ENCODE data around the gene CEACAM16.
A peak's percentile ranks its signal among the peaks of the same experiment; 100 is the strongest.

The CEACAM16 gene

DNA sequence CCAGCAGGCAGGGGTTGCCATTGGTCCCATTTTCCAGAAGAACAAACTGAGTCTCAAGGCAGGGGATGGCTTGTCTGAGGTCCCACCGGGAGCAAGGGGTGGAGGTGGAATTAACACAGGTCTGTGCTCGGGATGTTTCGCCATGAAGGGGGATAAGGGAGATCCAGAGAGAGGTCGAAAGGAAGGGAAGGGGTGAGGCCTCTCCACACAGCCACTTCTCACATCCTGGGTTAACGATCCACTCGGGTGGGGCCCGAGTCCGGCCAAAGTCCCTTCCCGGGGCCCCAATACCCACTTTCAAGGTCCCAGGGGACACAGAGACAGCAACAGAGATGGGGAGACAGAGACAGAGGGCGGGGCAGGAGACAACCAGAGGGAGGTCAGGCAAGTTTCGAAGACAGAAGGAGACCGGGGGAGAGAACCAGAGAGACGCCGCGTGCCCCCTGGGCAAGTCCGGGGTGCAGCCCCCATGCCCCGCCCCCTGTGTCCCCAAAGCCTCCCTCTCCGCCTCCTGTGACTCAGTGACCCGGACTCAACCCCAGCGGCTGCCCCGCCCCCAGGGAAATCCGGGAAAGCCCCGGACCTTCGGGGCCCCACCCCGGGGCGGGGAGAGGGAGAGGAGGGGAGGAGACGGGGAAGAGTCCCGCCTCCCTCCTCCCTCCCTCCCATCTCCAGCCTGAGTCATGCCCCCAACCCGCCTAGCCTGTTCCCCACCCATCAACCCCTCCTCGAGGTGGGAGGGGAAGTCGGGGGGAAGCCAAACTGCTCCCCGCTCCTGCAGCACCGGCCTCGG, 48.2 kb downstream of the CEACAM16 start:
- DNase-seq: peak; percentile 75

DNA sequence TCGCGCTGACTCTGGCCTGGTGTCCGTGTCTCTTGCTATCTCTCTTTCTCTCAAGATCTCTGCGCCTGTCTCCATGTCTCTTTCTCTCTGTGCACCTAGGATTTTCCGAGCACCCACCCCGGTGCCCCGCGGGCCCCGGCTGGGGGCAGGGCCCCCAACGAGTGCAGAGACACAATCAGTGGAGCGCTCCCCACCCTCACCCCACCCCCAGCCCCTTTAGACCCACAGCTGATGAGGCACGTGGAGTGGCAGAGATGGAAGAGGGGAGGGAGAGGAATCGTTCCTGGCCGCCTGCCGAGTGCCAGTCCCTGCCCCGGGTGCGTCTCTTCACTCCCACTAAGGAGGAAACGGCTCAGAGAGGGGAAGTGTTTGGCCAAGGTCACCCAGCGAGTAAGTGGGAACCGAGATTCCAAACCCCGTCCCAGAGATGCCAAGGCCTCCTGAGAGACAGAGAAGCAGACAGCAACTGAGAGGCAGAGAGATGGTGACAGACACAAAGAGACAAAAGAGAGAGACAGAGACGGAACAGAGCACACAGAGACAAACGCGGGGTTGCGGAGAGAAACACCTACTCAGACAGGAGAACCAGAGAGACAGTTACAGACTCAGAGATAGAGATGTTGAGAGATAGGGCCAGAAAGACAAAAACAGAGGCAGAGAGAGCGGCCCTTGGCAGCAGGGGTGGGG, 48.9 kb downstream of the CEACAM16 start:
- DNase-seq: peak; percentile 63

DNA sequence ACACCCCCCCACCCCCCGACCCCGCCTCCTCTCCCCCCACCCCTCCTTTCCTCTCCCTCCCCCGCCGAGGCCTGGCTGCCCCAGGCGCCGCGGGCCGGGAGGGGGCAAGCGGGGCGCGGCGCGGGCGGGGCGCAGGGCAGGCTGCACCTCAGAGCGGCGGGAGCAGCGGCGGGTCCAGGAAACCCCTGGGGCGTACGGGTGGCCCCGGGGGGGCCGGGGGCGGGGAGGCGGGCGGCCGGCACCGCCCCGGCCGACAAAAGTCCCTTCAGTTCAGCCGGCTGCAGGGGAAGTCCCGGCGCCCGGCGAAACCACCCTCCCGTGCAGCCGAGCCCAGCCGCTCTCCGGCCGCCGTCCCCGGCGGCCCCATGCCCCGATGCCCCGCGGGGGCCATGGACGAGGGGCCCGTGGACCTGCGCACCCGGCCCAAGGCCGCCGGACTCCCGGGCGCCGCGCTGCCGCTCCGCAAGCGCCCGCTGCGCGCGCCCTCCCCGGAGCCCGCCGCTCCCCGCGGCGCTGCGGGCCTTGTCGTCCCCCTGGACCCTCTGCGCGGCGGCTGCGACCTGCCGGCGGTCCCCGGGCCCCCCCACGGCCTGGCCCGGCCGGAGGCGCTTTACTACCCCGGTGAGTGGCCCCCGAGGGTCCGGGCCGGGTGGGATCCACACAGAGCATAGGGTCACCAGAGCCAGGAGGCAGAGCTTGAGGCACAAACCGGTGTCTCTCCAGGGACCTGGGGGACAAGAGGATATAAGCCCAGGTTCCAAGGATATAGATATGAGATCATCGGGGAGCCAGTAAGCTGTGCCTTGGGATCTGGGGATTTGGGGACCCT, 49.7 kb downstream of the CEACAM16 start, which contains the start of gene BCL3:
Gene BCL3 (plus strand): TSS at position 283 of the 829 bp plus-strand sequence. CDS start 83 bp downstream, at position 366.
- DNase-seq: no peak

DNA sequence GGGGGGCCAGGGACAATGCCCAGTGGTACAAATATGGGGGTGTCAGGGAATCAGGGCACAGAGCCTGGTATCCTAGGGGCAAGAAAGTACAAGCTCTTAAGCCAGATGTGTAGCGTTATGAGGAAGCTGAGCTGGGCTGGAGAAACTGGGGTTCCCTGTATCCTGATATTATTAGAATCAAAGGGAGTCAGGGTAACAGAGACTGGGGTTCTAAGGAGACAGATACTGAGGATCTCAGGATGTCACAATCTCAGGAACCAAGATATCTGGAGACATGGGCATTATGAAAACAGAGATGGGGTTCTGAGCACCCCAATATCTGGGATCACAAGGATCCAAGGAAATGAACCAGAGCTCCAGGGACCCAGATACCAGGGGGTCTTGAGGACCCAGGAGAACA, 50.3 kb downstream of the CEACAM16 start:
- DNase-seq: no peak

DNA sequence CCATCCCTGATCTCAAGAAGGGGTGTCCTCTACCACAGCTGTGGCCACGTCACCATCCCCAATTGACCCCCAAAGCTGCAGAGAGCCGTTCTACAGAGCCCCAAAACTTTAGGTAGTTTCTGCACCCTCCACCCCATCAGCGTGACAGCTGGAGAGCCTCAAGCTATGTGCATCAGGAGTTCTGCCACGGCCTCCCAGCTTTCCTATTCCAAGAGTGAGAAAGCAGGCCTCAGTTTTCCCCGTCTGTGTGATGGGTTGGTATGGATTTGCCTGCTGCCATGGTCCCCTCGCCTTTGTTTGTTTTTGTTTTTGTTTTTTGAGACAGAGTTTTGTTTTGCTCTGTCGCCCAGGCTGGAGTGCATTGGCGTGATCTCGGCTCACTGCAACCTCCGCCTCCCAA, 51.0 kb downstream of the CEACAM16 start:
- no peak for DNase-seq

DNA sequence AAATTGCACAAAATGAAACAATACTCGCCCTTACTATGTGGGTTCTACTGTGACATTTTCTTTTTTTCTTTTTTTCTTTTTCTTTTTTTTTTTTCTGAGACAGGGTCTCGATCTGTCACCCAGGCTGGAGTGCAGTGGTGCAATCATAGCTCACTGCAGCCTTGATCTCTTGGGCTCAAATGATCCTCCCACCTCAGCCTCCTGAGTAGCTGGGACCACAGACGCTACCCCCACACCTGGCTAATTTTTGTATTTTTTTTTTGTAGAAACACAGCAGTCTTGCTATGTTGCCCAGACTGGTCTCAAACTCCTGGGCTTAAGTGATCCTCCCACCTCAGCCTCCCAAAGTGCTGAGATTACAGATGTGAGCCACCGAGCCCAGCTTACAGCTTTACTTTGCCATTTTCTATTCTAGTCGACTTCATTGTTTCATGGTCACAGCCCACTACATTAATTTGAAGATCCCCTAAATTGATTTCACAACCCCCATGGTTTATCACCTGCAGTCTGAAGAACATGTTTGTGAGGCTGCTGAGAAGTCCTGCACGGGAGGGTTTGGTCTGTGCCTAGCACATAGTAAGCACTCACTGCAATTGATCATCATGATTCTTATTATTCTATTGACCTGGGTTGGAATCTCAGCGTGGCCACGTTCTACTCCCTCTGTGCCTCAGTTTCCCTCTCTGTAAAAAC, 53.3 kb downstream of the CEACAM16 start:
- DNase-seq: no peak

DNA sequence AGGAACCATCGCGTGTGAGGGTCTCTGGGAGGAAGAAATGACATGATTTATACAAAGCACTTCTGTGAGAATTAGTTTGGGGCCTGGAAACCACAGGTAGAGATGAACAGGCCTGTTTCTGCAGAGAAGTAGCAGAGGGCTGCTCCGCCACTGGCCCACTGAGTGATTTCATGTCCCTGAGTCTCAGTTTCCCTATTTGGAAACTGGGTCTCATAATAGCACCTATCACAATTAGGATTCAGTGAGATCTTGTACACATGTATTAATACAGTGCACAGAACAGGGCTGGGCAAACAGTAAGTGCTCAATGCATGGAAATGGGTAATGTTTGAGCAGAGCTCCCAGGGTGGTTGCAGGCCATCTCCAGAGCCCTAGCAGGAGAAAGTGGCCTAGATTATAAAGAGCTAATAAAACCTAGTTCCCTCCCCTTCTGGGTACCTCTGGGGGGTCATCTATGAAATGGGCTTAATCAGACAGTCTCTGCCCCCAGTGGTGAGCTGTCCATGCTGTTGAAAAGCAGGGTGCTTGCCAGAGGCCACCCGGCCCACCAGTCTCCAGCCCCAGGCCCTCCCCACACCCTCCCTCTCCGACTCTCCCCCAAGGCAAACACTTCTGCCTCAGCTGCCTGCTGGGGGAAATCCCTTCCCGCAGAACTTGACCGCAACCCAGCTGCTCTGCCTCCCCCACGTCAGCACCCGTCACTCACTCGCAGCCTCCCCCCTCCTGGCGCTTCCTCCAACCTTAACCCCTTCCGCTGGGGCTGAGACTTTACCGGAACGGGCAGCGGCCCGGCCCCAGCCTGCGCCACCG, 54.1 kb downstream of the CEACAM16 start:
- DNase-seq: peak; percentile 78

DNA sequence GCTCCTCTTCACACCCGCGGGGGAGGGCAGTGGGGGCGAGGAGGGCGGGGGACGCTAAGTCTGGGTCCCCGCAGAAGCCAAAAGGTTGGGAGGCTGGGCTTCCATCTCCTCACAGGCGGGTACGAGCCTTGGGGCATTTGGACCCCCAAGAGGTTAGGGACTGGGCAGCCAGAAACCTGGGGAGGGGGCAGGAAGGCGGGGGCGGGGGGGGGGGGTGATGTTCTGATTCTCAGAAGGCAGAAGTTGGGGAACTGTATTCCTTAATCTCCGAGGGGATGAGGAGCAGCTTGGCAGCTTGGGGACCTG, 54.6 kb downstream of the CEACAM16 start:
- no peak for DNase-seq

DNA sequence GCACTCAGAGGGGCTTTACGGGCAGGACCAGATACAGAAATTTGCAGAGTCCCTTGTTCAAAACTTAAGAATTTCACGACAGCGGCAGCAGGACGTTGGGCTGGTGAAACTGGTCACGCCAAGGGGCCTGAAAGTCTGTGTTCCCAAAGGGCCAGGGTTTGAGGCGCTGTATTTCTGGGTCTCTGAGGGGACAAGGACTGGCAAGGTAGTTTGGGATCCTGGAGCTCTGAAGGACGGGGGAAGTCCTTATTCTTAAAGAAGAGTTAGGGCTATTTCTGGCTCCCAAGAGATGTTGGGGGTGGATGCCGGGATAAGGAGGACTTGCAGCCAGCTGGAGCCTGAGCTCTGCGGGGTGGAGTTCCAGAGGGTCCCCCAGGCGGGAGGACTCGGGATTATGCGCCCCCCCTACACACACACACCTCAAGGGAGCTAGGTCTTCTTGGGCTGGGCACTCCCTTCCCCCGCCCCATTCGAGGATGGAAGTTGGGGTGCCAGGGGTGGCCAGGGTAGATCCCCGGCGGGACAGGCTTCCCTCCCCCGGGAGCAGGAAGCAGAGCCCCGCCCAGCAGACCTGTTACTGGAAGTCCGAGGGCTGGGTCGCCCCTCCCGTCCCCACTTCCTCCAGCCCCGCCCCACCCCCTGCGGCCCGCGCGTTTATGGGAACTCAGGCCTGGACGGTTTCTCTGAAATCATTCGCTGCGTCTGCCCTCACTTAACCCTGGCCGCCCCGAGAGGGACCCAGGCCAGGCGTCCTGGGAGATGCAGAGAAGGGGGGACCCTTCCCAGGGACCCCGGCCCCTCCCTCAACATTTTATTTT, 55.2 kb downstream of the CEACAM16 start:
- no peak for DNase-seq

DNA sequence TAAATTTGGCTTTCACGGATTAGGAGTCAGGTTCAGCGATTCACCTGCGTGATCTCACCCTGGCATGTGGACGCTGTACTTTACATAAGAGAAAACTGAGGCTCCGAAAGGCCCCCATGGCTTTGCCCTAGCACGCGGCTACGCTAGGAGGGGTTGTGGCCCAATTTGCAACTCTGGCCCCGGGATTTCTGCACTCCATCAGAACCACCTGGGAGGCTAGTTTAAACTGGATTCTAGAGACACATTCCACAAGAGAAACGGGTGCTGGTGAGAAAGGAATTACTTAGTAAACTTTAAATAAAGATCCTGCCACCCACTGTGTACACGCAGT, 55.8 kb downstream of the CEACAM16 start:
- DNase-seq: no peak

DNA sequence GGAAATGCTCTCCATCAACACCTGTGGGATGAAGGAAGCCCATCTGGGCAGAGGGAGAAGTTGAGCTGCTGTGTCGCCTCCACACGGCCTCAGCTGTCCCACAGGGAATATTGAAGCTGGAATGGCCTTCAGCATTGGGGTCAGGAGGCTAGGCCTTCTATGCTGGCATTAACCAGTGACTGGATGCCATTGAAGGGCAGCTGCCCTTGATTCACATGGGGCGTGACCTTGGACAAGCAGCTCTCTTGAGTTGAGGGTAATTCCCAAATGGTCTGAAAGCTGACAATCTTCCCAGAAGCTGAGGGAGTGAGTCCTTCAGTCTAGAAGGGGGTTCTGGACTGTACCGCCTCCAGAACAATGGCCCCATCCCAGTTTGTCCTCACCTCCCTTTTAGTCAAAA, 56.3 kb downstream of the CEACAM16 start:
- DNase-seq: no peak

DNA sequence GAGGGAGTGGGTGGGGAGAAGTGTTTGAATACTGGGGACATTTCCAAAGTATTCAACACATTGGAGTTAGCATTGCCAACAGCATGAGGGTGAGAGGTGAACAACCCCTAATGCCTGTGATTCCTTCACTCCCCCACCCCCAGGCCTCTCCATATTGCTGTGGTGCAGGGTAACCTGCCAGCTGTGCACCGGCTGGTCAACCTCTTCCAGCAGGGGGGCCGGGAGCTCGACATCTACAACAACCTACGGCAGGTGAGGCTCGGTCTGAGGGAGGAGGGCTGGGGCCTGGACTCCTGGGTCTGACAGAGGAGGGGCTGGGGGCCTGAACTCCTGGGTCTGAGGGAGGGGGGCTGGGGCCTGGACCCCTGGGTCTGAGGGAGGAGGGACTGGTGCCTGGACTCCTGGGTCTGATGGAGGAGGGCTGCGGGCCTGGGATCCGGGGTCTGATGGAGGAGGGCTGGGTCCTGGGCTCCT, 57.2 kb downstream of the CEACAM16 start:
- DNase-seq: no peak

DNA sequence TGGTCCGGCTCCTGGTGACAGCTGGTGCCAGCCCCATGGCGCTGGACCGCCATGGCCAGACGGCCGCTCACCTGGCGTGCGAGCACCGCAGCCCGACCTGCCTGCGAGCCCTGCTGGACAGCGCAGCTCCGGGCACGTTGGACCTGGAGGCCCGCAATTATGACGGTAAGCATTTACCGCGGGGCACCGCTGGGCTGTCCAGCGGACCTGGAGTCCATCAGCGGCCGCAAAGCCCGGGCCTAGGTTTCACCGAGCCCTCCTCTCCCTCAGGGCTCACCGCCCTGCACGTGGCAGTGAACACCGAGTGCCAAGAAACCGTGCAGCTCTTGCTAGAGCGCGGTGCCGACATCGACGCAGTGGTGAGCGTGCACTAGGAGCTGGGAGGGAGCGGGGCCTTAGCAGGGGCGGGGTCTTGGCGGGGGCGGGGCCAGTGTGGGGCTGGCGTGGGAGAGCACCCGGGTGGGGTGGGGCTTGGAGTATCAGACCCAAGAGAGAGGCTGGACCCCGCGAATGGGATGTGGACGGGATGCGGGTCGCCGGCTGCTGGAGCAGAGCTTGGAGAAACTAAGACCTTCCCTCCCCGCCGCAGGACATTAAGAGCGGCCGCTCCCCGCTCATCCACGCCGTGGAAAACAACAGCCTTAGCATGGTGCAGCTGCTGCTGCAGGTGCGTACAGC, 58.2 kb downstream of the CEACAM16 start:
- peak; percentile 74 for DNase-seq

DNA sequence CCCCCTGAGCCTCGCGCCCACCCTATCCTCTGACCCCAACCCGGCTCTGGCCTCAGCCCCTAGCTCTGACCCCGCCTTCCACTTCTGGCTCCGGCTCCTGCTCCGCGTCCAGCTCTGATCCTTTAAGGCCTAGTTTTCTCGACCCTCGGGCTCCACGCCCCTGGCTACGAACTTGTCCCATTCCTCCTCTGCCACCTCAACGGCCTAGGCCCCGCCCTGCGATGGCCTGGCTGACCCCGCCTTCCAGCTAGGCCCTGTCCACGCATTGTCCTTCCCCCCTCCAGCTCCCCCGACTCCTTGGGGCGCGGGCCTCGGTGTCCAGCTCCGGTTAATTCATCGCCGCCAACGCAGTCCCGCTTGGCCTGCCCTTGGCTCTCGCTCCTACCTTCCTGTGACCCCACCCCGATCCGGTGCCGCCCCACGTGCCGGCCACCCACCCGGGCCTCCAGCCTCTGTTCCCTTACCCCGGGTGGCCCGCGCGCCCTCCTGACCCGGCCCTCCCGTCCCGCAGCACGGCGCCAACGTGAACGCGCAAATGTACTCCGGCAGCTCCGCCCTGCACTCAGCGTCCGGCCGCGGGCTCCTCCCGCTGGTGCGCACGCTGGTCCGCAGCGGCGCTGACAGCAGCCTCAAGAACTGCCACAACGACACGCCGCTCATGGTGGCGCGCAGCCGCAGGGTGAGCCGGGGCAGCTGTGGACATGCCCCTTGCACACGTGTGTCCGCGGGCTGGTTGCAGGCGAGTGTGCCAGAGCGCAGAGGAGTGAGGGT, 59.0 kb downstream of the CEACAM16 start:
- peak; percentile 85 for DNase-seq

DNA sequence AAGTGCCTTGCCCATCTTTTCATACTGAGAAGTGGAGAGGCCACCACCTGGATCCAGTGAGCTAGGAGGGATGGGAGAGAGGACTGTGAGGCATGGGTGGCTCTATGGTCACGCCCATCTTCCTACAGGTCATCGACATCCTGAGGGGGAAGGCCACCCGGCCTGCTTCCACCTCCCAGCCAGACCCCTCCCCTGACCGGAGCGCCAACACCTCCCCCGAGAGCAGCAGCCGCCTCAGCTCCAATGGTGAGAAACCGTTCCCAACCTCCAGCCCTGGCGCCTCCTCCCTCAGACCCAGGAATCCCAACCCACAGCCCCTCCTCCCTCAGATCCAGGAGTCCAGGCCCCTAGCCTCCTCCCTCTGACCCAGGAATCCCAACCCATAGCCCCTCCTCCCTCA, 59.6 kb downstream of the CEACAM16 start:
- DNase-seq: peak; percentile 46

DNA sequence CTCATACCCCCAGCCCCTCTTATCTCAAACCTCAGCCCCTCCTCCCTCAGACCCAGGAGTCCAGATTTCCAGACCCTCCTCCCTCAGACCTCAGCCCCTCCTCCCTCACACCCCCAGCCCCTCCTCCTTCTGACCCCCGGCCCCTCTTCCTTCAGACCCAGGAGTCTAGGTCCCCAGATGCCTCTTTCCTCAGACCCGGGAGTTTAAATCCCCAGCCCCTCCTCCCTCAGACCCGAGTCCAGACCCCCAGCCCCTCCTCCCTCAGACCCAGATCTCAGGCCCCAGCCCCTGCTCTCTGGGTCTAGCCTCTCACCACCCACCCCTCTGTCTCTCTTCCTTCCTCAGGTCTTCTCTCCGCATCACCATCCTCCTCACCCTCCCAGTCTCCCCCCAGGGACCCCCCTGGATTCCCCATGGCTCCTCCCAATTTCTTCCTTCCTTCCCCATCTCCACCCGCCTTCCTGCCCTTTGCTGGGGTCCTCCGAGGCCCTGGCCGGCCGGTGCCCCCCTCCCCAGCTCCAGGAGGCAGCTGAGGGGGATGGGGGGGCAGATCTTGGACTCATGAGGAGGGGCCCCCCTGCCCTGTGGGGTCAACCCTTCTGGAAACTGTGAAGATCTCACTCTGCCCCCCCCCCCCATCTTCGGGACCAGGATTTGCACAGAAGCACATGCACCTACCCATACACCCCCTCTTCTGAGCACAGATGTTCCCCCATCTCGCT, 60.3 kb downstream of the CEACAM16 start:
- DNase-seq: no peak
